Activated naive CD4-positive, alpha-beta T cell treated with anti-CD3 and anti-CD28 coated beads, Interleukin-2, amount 50 U/mL, for 16 hours (primary cell): Measurements from ENCODE around the gene USP31.

ENCODE experiments used
- DNase-seq: peaks from one replicate; pipeline ENCODE4 v3.0.0-alpha.2; 2020

The USP31 gene

GRCh38 chr16:23149267-23149992 lies at the start of gene USP31:
Gene USP31, minus strand, starts transcription at chr16:23149452. Its CDS starts 182 bp downstream, at chr16:23149270.
- peak; percentile 90 for DNase-seq

- no peak for DNase-seq
These were observed 47.3 kb upstream of the USP31 start for GRCh38 chr16:23196539-23196938.

- DNase-seq: no peak
These were observed 46.2 kb upstream of the USP31 start for GRCh38 chr16:23195366-23195978.

- DNase-seq: no peak
These were observed 45.4 kb upstream of the USP31 start for GRCh38 chr16:23194497-23195221.

GRCh38 chr16:23188911-23189310 lies 39.7 kb upstream of the USP31 start:
- DNase-seq: no peak

- DNase-seq: no peak
These were observed 38.1 kb upstream of the USP31 start for GRCh38 chr16:23187341-23187740.

GRCh38 chr16:23186171-23186570 lies 36.9 kb upstream of the USP31 start:
- DNase-seq: no peak

GRCh38 chr16:23185656-23186055 lies 36.4 kb upstream of the USP31 start:
- DNase-seq: no peak

- no peak for DNase-seq
These were observed 34.3 kb upstream of the USP31 start for GRCh38 chr16:23183543-23183862.

GRCh38 chr16:23182679-23183542 lies 33.7 kb upstream of the USP31 start, which contains the start of gene SCNN1G:
Gene SCNN1G, plus strand, starts transcription at chr16:23182745. Its CDS starts 3,527 bp downstream, at chr16:23186272.
- no peak for DNase-seq

GRCh38 chr16:23182206-23182678 lies 33.0 kb upstream of the USP31 start:
- peak; percentile 69 for DNase-seq

GRCh38 chr16:23181506-23181905 lies 32.3 kb upstream of the USP31 start:
- DNase-seq: no peak

GRCh38 chr16:23175651-23176050 lies 26.4 kb upstream of the USP31 start:
- DNase-seq: no peak

GRCh38 chr16:23174622-23175021 lies 25.4 kb upstream of the USP31 start:
- DNase-seq: no peak

- no peak for DNase-seq
These were observed 23.7 kb upstream of the USP31 start for GRCh38 chr16:23172994-23173393.

- DNase-seq: no peak
These were observed 23.3 kb upstream of the USP31 start for GRCh38 chr16:23172583-23172982.

GRCh38 chr16:23164736-23165135 lies 15.5 kb upstream of the USP31 start:
- DNase-seq: no peak

GRCh38 chr16:23163921-23164320 lies 14.7 kb upstream of the USP31 start:
- DNase-seq: no peak

- no peak for DNase-seq
These were observed 11.3 kb upstream of the USP31 start for GRCh38 chr16:23160574-23160973.

GRCh38 chr16:23160082-23160481 lies 10.8 kb upstream of the USP31 start:
- no peak for DNase-seq

GRCh38 chr16:23158114-23158513 lies 8.9 kb upstream of the USP31 start:
- no peak for DNase-seq

- DNase-seq: no peak
These were observed 7.8 kb upstream of the USP31 start for GRCh38 chr16:23156946-23157460.

- no peak for DNase-seq
These were observed 6.9 kb upstream of the USP31 start for GRCh38 chr16:23156110-23156509.
